Measurements from ENCODE around the gene ATCAY. TPM values are rescaled to one million over a fixed set of nuclear protein-coding genes. Genes with fewer than 3 reads are reported as not detected.

ATCAY gene
- total RNA-seq, 2 donors from 2014 or later, result 0.58 to 2.8 TPM

DNA sequence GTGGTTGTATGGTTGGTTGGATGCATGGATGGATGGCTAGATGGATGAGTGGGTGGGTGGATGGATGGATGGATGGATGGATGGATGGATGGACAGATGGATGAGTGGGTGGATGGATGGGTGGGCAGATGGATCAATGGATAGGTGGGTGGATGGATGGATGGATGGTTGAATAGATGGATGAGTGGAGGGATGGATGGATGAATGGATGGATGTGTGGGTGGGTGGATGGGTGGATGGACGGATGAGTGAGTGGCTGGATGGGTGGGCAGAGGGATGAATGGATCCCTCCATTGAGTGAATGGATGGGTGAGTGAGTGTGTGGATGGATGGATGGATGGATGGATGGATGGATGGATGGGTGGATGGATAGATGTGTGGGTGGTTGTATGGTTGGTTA is 43.4 kb downstream of the ATCAY start:
- Mint-ChIP-seq H3K4me3 (no peak overlapping the region), H3K27me3 (ENCODE audit: insufficient read depth) (no peaks in the 10 kb centered on the region), H3K4me1 (no peaks in the 10 kb centered on the region), H3K27ac (no peak overlapping the region), H3K9me3 (peaks cover 5% of the 10 kb centered on the region), H3K36me3 (ENCODE audit: low read depth) (peaks cover 3% of the 10 kb centered on the region)
- no peak overlapping the region for H3K4me3 ChIP-seq (ENCODE audit: low read length)
- H3K36me3 ChIP-seq (ENCODE audit: control insufficient read depth, insufficient read depth, low read length), result no peaks in the 10 kb centered on the region
- DNase-seq, result no peak
- peaks cover 5% of the 10 kb centered on the region for H3K9me3 ChIP-seq (ENCODE audit: control insufficient read depth, low read length)
- H3K27me3 ChIP-seq (ENCODE audit: control insufficient read depth, insufficient read depth, low read length, poor library complexity, severe bottlenecking), result no peaks in the 10 kb centered on the region
- H3K9ac ChIP-seq (ENCODE audit: extremely low read depth, low read length, poor library complexity, severe bottlenecking), result no peak overlapping the region
- H3K27ac ChIP-seq (ENCODE audit: low read depth, low read length), result no peak overlapping the region
- 71% methylated on average over 1 of the region's 1 CpG; no CpG with 5 or more reads in 1 of the 2 experiments for WGBS, 2 experiments (ENCODE audit: insufficient coverage in 1 of 2, insufficient read length in 1 of 2)
- H3K4me1 ChIP-seq (ENCODE audit: control insufficient read depth, insufficient read depth, low read length), result no peaks in the 10 kb centered on the region
- no peak for TF ChIP-seq CTCF (conservative IDR thresholded peaks at IDR 0.05)

- Histone ChIP-seq H3K36me3 (ENCODE audit: control insufficient read depth, insufficient read depth, low read length) (no peaks in the 10 kb centered on the region), H3K27me3 (ENCODE audit: control insufficient read depth, insufficient read depth, low read length, poor library complexity, severe bottlenecking) (no peaks in the 10 kb centered on the region), H3K9me3 (ENCODE audit: control insufficient read depth, low read length) (no peaks in the 10 kb centered on the region), H3K9ac (ENCODE audit: extremely low read depth, low read length, poor library complexity, severe bottlenecking) (no peak overlapping the region), H3K4me1 (ENCODE audit: control insufficient read depth, insufficient read depth, low read length) (no peaks in the 10 kb centered on the region), H3K27ac (ENCODE audit: low read depth, low read length) (no peak overlapping the region), H3K4me3 (ENCODE audit: low read length) (no peak overlapping the region)
- Mint-ChIP-seq H3K36me3 (ENCODE audit: low read depth) (no peaks in the 10 kb centered on the region), H3K4me3 (no peak overlapping the region), H3K4me1 (no peaks in the 10 kb centered on the region), H3K27ac (no peak overlapping the region), H3K27me3 (ENCODE audit: insufficient read depth) (no peaks in the 10 kb centered on the region), H3K9me3 (no peaks in the 10 kb centered on the region)
- no peak for DNase-seq
- 88 to 93% methylated on average over 7 to 8 of the region's 8 CpGs for WGBS, 2 experiments (ENCODE audit: insufficient coverage in 1 of 2, insufficient read length in 1 of 2)
- TF ChIP-seq CTCF (conservative IDR thresholded peaks at IDR 0.05), result no peak
Measured at GRCh38 chr19:3931041-3931440, 50.6 kb downstream of the ATCAY start.

DNA sequence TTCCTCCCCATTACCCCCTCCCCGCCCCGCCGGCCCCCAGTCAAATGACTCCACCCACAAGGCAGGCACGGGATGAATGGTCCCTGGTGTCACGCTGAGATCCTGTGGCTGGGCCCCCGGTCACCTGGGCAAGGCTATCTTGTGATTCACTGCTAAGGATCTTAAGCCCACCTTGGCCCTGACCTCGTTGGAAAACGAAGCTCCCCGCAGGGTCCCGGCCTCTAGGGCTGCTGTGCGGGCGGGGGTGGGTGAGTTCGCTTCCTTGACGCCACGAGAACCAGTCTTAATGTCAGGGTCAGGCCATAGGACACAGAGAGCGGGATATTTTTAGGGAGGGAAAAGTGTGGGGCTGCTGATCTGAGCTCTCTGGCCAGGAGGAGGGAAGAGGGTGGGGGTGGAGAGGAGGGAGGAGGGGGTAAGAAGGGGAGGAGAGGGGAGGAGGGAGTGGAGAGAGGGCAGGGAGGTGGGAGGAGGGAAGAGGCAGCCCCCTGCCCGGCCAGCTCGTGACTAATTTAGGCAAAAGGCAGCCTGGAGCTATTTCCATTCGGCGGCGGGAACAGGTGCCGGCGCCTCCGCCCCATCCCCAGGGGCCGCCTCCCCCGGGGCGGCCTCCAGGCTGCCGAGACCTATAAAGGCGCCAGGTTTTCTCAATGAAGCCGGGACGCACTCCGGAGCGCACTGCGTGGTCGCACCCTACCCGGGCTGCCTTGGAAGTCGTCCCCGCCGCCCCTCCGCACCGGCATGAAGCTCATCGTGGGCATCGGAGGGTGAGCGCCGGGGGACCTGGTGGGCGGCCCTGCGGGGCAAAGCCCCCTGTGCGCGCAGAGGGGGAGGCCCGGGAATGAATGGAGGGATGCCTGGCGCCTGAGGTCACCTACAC is 52.7 kb downstream of the ATCAY start, which contains the start of gene NMRK2:
NMRK2 (plus strand) TSS at position 139 of the 880 bp plus-strand sequence; CDS start at position 742, 603 bp downstream.
- H3K9ac ChIP-seq (ENCODE audit: extremely low read depth, low read length, poor library complexity, severe bottlenecking), result peak within 1 kb of the TSS; percentile 63
- peak; percentile 97 for DNase-seq

More for the DNA sequence above, 52.7 kb downstream of the ATCAY start, which contains the start of gene NMRK2:
- H3K4me3 Mint-ChIP-seq, result peak within 1 kb of the TSS; percentile 69
- Histone ChIP-seq H3K36me3 (ENCODE audit: control insufficient read depth, insufficient read depth, low read length) (no peaks in the 10 kb centered on the region), H3K4me1 (ENCODE audit: control insufficient read depth, insufficient read depth, low read length) (no peaks in the 10 kb centered on the region), H3K4me3 (ENCODE audit: low read length) (peak within 1 kb of the TSS; percentile 76), H3K9me3 (ENCODE audit: control insufficient read depth, low read length) (no peaks in the 10 kb centered on the region), H3K27ac (ENCODE audit: low read depth, low read length) (peak within 1 kb of the TSS; percentile 22), H3K27me3 (ENCODE audit: control insufficient read depth, insufficient read depth, low read length, poor library complexity, severe bottlenecking) (no peaks in the 10 kb centered on the region)
- no peaks in the 10 kb centered on the region for H3K9me3 Mint-ChIP-seq
- no peaks in the 10 kb centered on the region for H3K4me1 Mint-ChIP-seq
- 2% methylated on average over 9 to 51 of the region's 51 CpGs for WGBS, 2 experiments (ENCODE audit: insufficient coverage in 1 of 2, insufficient read length in 1 of 2)
- no peaks in the 10 kb centered on the region for H3K36me3 Mint-ChIP-seq (ENCODE audit: low read depth)
- no peaks in the 10 kb centered on the region for H3K27me3 Mint-ChIP-seq (ENCODE audit: insufficient read depth)
- peak within 1 kb of the TSS; percentile 95 for H3K27ac Mint-ChIP-seq
- no peak for TF ChIP-seq CTCF (conservative IDR thresholded peaks at IDR 0.05)

Data from endodermal cell (in vitro differentiated cells).